SW480 (cell line): ENCODE measurements around the gene ABCB8.
A peak's percentile ranks its signal among the peaks of the same experiment; 100 is the strongest.

Experiments used
- DNase-seq: peaks from one replicate; pipeline ENCODE4 v3.0.0-alpha.2; 2016; ENCODE audit warnings: low spot score

The ABCB8 gene

DNA sequence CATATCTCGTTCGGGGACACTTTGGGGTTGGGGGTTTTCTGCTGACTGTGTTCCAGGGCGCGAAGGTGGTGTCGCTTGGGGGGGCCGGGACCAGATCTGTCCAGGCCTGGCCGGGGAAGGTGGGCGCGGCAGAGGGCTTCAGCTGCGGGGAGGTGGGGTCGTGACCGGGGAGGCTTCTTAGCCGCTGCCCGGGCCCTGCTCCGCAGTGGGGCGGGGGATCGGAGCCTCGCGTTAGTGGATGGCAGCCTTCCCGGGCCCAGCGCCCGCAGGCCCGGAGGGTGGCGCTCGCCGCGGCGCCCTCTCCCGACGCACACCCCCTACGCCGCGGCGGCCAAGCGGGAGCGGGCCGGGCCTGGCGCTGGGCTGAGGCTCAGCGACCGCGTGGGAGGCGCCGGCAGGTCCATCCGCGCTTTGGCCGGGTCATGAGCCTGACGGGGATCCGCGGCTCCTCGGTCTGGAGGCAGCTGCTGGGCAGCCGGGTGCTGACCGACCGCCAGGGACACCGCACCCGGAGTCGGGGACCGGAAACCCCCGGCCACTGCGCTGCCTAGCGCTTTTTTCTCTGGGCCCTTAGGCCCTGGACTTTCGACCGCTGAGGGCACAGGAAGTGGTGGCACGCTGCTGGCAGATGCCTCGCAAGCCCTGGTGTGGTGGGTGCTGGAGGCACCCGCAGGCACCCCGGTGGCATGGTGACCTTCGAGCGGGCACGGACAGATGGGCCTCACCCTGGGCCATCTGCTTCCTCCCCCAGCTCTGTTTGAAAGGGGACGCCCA is 59.2 kb downstream of the ABCB8 start:
- peak; percentile 56 for DNase-seq

- DNase-seq = no peak
Measured at GRCh38 chr7:151088019-151088855, 60.0 kb downstream of the ABCB8 start.

DNA sequence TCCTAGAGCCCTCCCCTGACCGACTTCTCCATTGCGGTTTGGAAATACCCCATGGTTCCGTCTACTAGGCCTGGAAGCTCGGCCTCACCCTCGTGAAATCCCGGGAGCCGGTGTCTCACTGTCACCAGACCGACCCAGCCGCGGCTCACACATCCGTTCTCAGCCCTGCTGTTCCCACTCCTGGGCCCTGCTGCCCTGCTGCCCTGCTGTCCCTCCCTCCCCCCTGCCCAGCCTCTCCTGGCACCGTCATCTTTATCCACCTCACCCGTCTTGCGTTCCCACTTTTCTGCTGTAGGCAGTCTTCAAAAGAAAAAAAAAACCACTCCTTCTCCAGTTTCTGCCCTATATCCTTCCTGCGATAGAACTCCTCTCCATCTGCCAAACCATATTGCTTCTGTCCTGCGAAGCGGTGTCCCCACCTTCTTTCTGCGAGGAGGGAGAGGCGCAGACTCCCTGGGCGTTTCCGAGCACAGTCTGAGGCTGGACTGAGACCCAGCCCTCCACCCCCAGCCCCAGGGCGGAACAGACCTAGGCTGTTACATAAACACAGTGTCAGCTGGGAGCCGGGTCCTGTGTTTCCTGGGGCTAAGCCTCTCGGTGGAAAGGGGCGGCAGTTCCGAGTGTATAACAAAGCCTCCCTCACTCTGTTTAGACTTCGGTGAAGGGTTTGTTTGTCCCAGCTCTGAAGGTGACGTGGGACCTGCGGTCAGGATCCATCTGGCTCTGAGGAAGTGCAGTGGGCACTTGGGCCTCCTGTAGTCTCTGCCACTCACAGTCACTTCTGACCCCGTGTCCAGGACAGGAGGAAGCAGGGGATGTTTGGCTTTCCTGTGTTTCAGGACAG is 60.8 kb downstream of the ABCB8 start:
- no peak for DNase-seq

GRCh38 chr7:151089893-151090730 is 61.9 kb downstream of the ABCB8 start:
- DNase-seq = no peak

DNA sequence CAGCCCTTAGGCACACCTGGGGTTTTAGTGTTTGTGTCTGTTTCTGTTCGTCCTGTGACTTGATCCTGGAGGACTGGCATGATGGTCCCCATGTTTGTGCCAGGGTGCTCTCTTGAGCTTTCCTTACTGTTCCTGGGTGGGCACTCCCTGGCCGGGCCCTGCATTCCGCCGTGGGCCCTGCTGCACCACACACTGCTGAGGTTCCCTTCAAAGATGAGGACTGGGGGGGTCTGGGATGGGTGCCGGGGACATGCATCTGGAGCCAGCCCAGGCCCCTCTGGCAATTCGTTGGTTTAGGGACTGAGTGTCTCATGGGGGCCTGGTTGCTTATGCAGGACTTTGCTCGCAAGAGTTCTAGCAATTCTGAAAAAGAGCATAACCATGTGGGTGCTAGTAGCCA is 62.8 kb downstream of the ABCB8 start:
- DNase-seq = no peak

- no peak for DNase-seq
Measured at GRCh38 chr7:151091431-151091830, 63.2 kb downstream of the ABCB8 start.

DNA sequence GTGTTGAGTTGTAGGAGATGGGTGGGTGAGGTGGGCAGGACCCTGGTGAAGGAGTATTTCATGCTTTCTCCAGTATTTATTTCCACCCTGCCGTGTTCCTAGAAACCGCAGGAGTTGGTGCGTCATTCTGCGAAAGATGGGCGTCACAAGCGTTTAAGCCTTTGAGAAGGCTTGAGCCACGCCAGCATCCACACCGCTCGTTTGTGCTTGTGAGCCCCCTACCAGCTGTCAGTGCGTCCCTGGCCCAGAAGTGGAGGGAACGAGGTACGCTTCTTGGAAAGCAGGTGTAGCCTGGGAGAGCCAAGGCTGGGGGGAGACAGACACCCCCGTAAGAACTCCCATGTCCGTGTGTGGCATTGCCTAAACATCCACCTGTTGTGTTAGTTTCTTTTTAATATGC is 63.7 kb downstream of the ABCB8 start:
- DNase-seq = no peak

DNA sequence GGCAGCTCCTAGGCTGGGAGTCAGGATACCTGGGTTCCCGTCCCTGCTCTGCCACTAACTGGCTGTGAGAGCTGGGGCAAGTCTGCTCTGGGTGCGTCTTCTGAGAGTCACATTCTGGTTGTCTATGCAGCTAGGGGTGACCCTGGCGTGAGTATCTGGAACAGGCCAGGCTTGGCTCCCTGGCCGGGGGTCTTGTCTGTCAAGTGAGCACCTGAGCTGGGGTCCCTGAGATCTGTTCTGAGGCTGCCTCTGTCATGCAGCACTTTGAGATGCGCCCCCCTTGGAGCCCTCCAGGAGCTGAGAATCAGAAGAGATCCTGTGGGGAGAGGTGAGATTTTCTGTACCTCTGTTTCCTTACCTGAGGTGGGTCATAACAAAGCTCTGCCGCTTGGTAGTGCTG is 65.5 kb downstream of the ABCB8 start:
- DNase-seq = no peak

DNA sequence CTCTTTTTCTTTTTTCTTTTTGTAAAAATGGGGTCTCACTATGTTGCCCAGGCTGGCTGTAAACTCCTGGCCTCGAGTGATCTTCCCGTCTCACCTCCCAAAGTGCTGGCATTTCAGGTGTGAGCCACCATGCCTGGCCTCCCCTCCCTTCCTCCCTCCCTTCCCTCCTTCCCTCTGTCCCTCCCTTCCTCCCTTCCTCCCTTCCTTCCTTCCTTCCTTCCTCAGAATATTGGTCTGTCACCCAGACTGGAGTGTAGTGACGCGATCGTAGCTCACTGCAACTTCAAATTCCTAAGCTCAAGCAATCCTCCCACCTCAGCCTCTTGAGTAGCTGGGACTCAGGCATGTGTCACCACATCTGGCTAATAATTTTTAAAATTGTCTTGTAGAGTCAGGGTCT is 66.4 kb downstream of the ABCB8 start:
- no peak for DNase-seq

DNA sequence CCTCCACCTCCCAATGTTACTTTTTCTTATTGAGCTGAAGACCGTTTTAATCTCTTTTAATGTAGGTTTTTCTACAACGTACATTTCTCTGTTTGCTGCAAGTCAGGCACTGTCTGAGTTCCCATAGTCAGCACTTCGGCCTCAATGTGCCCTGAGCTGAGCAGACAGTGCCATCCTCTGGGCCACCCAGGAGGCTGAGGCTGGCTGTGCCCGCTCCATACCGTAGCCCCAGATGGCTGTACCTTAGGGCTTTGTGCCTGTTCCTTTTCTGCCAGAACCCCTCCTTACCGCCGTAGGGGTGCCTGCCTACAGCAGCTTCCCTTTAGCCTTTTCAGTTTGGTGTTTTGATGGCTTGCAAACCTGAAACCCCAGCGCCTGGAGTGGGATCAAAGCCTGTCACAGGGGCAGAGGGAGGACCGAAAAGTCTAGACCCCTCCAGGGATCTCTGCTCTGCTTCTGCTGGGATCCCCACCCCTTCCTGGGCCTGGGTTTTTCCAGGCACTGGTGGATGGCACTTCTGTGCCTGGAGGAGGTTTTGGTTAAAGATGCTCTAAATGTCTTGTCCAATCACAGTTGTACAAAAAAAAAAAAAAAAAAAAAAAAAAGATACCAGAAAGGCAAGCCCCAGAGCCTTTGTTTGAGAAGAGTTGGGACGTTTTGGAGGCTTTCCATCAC is 67.0 kb downstream of the ABCB8 start:
- no peak for DNase-seq

GRCh38 chr7:151095828-151096475 is 67.7 kb downstream of the ABCB8 start:
- DNase-seq = no peak
